ENCODE measurements around the gene EXOSC7.

The EXOSC7 gene

DNA sequence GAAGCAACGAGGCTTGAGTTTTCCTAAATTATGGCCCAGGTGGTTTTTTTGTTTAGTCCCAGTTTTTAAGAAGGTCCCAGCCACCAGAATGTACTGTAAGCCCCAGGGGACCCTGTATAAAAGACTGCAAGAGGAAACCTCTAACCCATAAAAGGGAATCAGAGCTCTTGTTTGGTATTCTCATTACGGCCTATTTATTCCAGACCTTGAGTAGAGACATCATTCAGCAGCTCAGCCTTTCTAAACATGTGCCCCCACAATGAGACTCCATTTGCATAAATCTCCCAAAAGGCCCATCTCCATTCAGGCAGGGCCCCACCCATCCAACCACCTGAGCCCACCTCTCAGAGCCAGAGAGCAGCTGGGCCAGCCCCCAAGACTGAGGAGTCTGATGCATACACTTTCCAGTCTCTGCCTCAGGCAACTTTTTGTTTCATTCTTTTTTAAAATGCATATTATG lies 25.7 kb upstream of the EXOSC7 start:
- POLR2A ChIA-PET = no interaction called here
- TF ChIP-seq CTCF (IDR thresholded peaks at IDR 0.05; ENCODE audit: control extremely low read depth, extremely low read depth, low read depth, missing control alignments) = no peak
- CTCF ChIA-PET = interaction anchor here (0.7 kb wide), 1 partner anchor 16 kb away, joined by 3 read pairs; no protein-coding TSS in a partner anchor

GRCh38 chr3:44952689-44953088 lies 23.4 kb upstream of the EXOSC7 start:
- no peak for DNase-seq (ENCODE audit: extremely low spot score)
- ChIA-PET POLR2A (no interaction called here), CTCF (no interaction called here)
- no peak for TF ChIP-seq CTCF (IDR thresholded peaks at IDR 0.05; ENCODE audit: control extremely low read depth, extremely low read depth, low read depth, missing control alignments)

More for the DNA sequence above, 25.7 kb upstream of the EXOSC7 start:
- DNase-seq (ENCODE audit: extremely low spot score) = no peak

- no peak for DNase-seq (ENCODE audit: extremely low spot score)
- POLR2A ChIA-PET = no interaction called here
- CTCF ChIA-PET = interaction anchor here (1.3 to 1.5 kb wide), 2 partner anchors 9 to 10 kb away, joined by 4 read pairs; no protein-coding TSS in a partner anchor
- no peak for TF ChIP-seq CTCF (IDR thresholded peaks at IDR 0.05; ENCODE audit: control extremely low read depth, extremely low read depth, low read depth, missing control alignments)
Measured at GRCh38 chr3:44954304-44954703, 21.7 kb upstream of the EXOSC7 start.

- no peak for TF ChIP-seq CTCF (IDR thresholded peaks at IDR 0.05; ENCODE audit: control extremely low read depth, extremely low read depth, low read depth, missing control alignments)
- POLR2A ChIA-PET = no interaction called here
- CTCF ChIA-PET = interaction anchor here (1.2 to 1.5 kb wide), 4 partner anchors 9 to 42 kb away, joined by 4 read pairs; no protein-coding TSS in a partner anchor
- DNase-seq (ENCODE audit: extremely low spot score) = peak; percentile 66
Measured at GRCh38 chr3:44954962-44955361, 21.1 kb upstream of the EXOSC7 start.

DNA sequence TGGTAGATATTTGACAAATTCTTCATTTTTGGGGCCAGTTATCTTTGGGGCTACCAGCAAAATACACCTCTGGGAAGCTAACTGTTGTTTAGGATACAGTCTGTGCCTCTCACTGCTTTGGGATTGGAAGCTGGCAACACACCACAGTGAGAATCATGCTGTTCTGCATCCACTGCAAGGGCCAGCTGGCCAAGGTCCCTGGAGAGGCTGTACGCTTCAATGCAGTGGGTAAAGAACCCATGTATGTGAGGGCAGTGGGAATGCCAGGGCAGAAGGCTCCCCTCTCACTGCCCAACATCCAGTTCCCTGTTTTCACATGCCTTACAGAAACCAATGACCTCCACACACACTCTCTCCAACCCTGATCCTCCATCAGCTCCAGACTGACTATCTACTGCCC lies 20.1 kb upstream of the EXOSC7 start:
- ChIA-PET POLR2A (interaction anchor here (0.6 kb wide), 1 partner anchor 20 kb away, joined by 8 read pairs; the partner anchor contains the start of genes EXOSC7 and ZDHHC3), CTCF (interaction anchor here (0.6 to 1.5 kb wide), 6 partner anchors 8 to 43 kb away, joined by 3 to 4 read pairs (median 4); no protein-coding TSS in a partner anchor)
- no peak for DNase-seq (ENCODE audit: extremely low spot score)
- TF ChIP-seq CTCF (IDR thresholded peaks at IDR 0.05; ENCODE audit: control extremely low read depth, extremely low read depth, low read depth, missing control alignments) = no peak

DNA sequence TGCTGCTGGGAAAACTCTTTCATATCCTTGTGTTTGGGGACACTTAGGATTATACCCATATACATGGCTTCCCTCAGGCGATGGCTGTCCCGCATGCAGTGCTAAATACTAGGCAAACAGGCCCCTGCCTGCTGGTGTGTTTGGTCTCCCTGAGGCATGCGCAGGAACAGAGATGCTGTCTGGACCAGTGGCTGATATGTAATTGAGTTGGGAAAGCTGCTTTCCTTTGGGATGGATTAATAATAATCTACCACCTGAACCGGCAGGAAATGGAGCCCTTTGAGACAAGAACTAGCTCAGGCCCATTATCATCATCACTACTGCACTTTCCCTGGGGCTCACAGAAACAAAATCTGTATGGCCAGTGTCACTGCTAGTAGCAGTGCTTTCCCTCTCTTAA lies 18.1 kb upstream of the EXOSC7 start:
- DNase-seq (ENCODE audit: extremely low spot score) = no peak
- POLR2A ChIA-PET = no interaction called here
- no peak for TF ChIP-seq CTCF (IDR thresholded peaks at IDR 0.05; ENCODE audit: control extremely low read depth, extremely low read depth, low read depth, missing control alignments)
- CTCF ChIA-PET = interaction anchor here (1.1 kb wide), 1 partner anchor 26 kb away, joined by 3 read pairs; no protein-coding TSS in a partner anchor
